ENCODE measurements around the gene RBM27. TPM values are rescaled to one million over a fixed set of nuclear protein-coding genes. Genes with fewer than 3 reads are reported as not detected.

The RBM27 gene
- total RNA-seq, 1 experiment from 2014 or later = 18.8 TPM

GRCh38 chr5:146233441-146233840, 30.0 kb downstream of the RBM27 start:
- H3K4me3 ChIP-seq (ENCODE audit: low read length) = no peak overlapping the region
- no peak overlapping the region for H2AFZ ChIP-seq (ENCODE audit: low read length)
- POLR2A ChIA-PET (ENCODE audit: unreplicated experiment) = no interaction called here
- no peaks in the 10 kb centered on the region for H4K20me1 ChIP-seq (ENCODE audit: low read length)
- no peak overlapping the region for H3K4me2 ChIP-seq (ENCODE audit: low read length)
- no peaks in the 10 kb centered on the region for H3K79me2 ChIP-seq (ENCODE audit: low read length)
- H3K27me3 ChIP-seq (ENCODE audit: low read length) = no peaks in the 10 kb centered on the region
- CTCF ChIA-PET = no interaction called here
- H3K9me3 ChIP-seq (ENCODE audit: low read length) = no peaks in the 10 kb centered on the region
- intact Hi-C loops (cut with micrococcal nuclease) = no loop called here
- ATAC-seq (no peak), DNase-seq (no peak)
- no peak overlapping the region for H3K9ac ChIP-seq (ENCODE audit: low read length)
- BruUV-seq (replicated peaks) = no TSS peak
- no peaks in the 10 kb centered on the region for H3K4me1 ChIP-seq (ENCODE audit: insufficient read depth, low read length)
- H3K27ac ChIP-seq (ENCODE audit: low read length) = no peak overlapping the region
- H3K36me3 ChIP-seq (ENCODE audit: low read depth, low read length) = peaks cover 60% of the 10 kb centered on the region
- TF ChIP-seq EZH2 (IDR thresholded peaks at IDR 0.05; ENCODE audit: low read length, unreplicated experiment) = no peak
- TF ChIP-seq, protein P1, sequence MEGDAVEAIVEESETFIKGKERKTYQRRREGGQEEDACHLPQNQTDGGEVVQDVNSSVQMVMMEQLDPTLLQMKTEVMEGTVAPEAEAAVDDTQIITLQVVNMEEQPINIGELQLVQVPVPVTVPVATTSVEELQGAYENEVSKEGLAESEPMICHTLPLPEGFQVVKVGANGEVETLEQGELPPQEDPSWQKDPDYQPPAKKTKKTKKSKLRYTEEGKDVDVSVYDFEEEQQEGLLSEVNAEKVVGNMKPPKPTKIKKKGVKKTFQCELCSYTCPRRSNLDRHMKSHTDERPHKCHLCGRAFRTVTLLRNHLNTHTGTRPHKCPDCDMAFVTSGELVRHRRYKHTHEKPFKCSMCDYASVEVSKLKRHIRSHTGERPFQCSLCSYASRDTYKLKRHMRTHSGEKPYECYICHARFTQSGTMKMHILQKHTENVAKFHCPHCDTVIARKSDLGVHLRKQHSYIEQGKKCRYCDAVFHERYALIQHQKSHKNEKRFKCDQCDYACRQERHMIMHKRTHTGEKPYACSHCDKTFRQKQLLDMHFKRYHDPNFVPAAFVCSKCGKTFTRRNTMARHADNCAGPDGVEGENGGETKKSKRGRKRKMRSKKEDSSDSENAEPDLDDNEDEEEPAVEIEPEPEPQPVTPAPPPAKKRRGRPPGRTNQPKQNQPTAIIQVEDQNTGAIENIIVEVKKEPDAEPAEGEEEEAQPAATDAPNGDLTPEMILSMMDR (conservative IDR thresholded peaks at IDR 0.05; ENCODE audit: low read depth, low read length) = no peak
- no peak for TF ChIP-seq EZH2phosphoT487 (IDR thresholded peaks at IDR 0.05; ENCODE audit: borderline replicate concordance, low read length)
- no peaks in the 10 kb centered on the region for H3F3A ChIP-seq (ENCODE audit: low read length, unreplicated experiment)
- H3K9me2 ChIP-seq (replicated peaks; ENCODE audit: low read length) = no peaks in the 10 kb centered on the region

- no TSS peak for BruUV-seq (replicated peaks)
Measured at GRCh38 chr5:146238973-146239372, 35.6 kb downstream of the RBM27 start.

GRCh38 chr5:146240951-146241350, 37.5 kb downstream of the RBM27 start:
- H3K27me3 ChIP-seq (ENCODE audit: low read length) = no peaks in the 10 kb centered on the region
- peak; percentile 86 for ATAC-seq
- H3K4me3 ChIP-seq (ENCODE audit: low read length) = no peak overlapping the region
- ChIA-PET CTCF (no interaction called here), POLR2A (ENCODE audit: unreplicated experiment) (no interaction called here)
- no peak overlapping the region for H2AFZ ChIP-seq (ENCODE audit: low read length)
- H3K27ac ChIP-seq (ENCODE audit: low read length) = no peak overlapping the region
- no peaks in the 10 kb centered on the region for H3K9me3 ChIP-seq (ENCODE audit: low read length)
- DNase-seq = peak; percentile 22
- no peaks in the 10 kb centered on the region for H4K20me1 ChIP-seq (ENCODE audit: low read length)
- TF ChIP-seq, protein P1 (conservative IDR thresholded peaks at IDR 0.05; ENCODE audit: low read depth, low read length) = no peak
- no peak for TF ChIP-seq EZH2 (IDR thresholded peaks at IDR 0.05; ENCODE audit: low read length, unreplicated experiment)
- no peak for TF ChIP-seq EZH2phosphoT487 (IDR thresholded peaks at IDR 0.05; ENCODE audit: borderline replicate concordance, low read length)
- H3K9ac ChIP-seq (ENCODE audit: low read length) = no peak overlapping the region
- BruUV-seq (replicated peaks) = no TSS peak
- H3K9me2 ChIP-seq (replicated peaks; ENCODE audit: low read length) = no peaks in the 10 kb centered on the region
- H3K4me1 ChIP-seq (ENCODE audit: insufficient read depth, low read length) = no peaks in the 10 kb centered on the region
- no peaks in the 10 kb centered on the region for H3F3A ChIP-seq (ENCODE audit: low read length, unreplicated experiment)
- no peak overlapping the region for H3K4me2 ChIP-seq (ENCODE audit: low read length)
- H3K36me3 ChIP-seq (ENCODE audit: low read depth, low read length) = peaks cover 28% of the 10 kb centered on the region
- intact Hi-C loops (cut with micrococcal nuclease) = loop anchor here (1.0 kb wide), 1 partner anchor 32 kb away; no protein-coding TSS in a partner anchor
- H3K79me2 ChIP-seq (ENCODE audit: low read length) = no peaks in the 10 kb centered on the region; the same call in 1 of the 2 replicates

More at GRCh38 chr5:146238973-146239372, 35.6 kb downstream of the RBM27 start:
- no peaks in the 10 kb centered on the region for H3K4me1 ChIP-seq (ENCODE audit: insufficient read depth, low read length)
- ChIA-PET POLR2A (ENCODE audit: unreplicated experiment) (no interaction called here), CTCF (no interaction called here)
- intact Hi-C loops (cut with micrococcal nuclease) = no loop called here
- no peak for DNase-seq
- no peaks in the 10 kb centered on the region for H3K9me2 ChIP-seq (replicated peaks; ENCODE audit: low read length)
- H3K36me3 ChIP-seq (ENCODE audit: low read depth, low read length) = peaks cover 34% of the 10 kb centered on the region
- no peak overlapping the region for H3K27ac ChIP-seq (ENCODE audit: low read length)
- H3F3A ChIP-seq (ENCODE audit: low read length, unreplicated experiment) = no peaks in the 10 kb centered on the region
- no peak overlapping the region for H2AFZ ChIP-seq (ENCODE audit: low read length)
- H4K20me1 ChIP-seq (ENCODE audit: low read length) = no peaks in the 10 kb centered on the region
- no peak overlapping the region for H3K4me3 ChIP-seq (ENCODE audit: low read length)
- no peak overlapping the region for H3K4me2 ChIP-seq (ENCODE audit: low read length)
- H3K9ac ChIP-seq (ENCODE audit: low read length) = no peak overlapping the region
- no peak for ATAC-seq
- H3K27me3 ChIP-seq (ENCODE audit: low read length) = no peaks in the 10 kb centered on the region
- H3K79me2 ChIP-seq (ENCODE audit: low read length) = no peaks in the 10 kb centered on the region; the same call in 1 of the 2 replicates
- H3K9me3 ChIP-seq (ENCODE audit: low read length) = no peaks in the 10 kb centered on the region
- no peak for TF ChIP-seq EZH2phosphoT487 (IDR thresholded peaks at IDR 0.05; ENCODE audit: borderline replicate concordance, low read length)
- TF ChIP-seq, protein P1 (conservative IDR thresholded peaks at IDR 0.05; ENCODE audit: low read depth, low read length) = no peak
- TF ChIP-seq EZH2 (IDR thresholded peaks at IDR 0.05; ENCODE audit: low read length, unreplicated experiment) = no peak
